Small intestine (tissue), 7 donors: ENCODE measurements around the gene ZNF567. TPM values are rescaled to one million over a fixed set of nuclear protein-coding genes. Genes with fewer than 3 reads are reported as not detected.

Experiments used
- DNase-seq, 2 donors: peaks; one replicate each; pipeline versions ENCODE4 v3.0.0 to v3.0.0-alpha.2; 2013
- FAIRE-seq: peaks from 2 replicates; lab custom pipeline; 2012; peaks lifted over from hg19 to GRCh38; lab: Jason Lieb, UNC
- H3K27ac ChIP-seq, 3 donors: one replicate each; pipeline ENCODE4 v1.5.1; 2013; ENCODE audit warnings: low read length in 2 of 3, mild to moderate bottlenecking in 2 of 3, control low read depth in 1 of 3, inconsistent platforms in 1 of 3, low read depth in 1 of 3, moderate library complexity in 1 of 3
- H3K27me3 ChIP-seq, 3 donors: one replicate each; pipeline ENCODE4 v1.6.1; 2013; ENCODE audit warnings: low read length in 3 of 3, inconsistent platforms in 1 of 3; ENCODE audit not compliant: control insufficient read depth in 3 of 3, insufficient read depth in 3 of 3
- H3K36me3 ChIP-seq, 3 donors: one replicate each; pipeline ENCODE4 v1.6.1; 2013; ENCODE audit warnings: low read length in 3 of 3, inconsistent platforms in 1 of 3, low read depth in 1 of 3, mild to moderate bottlenecking in 1 of 3, moderate library complexity in 1 of 3; ENCODE audit not compliant: control insufficient read depth in 3 of 3, insufficient read depth in 2 of 3
- H3K4me1 ChIP-seq, 3 donors: one replicate each; pipeline ENCODE4 v1.6.1; 2013; ENCODE audit warnings: low read length in 2 of 3, inconsistent platforms in 1 of 3, low read depth in 1 of 3, mild to moderate bottlenecking in 1 of 3, moderate library complexity in 1 of 3; ENCODE audit not compliant: control insufficient read depth in 3 of 3, insufficient read depth in 2 of 3
- H3K4me3 ChIP-seq, 3 donors: one replicate each; pipeline ENCODE4 v1.5.1; 2013; ENCODE audit warnings: low read length in 3 of 3, control low read depth in 1 of 3, inconsistent platforms in 1 of 3, low read depth in 1 of 3, mild to moderate bottlenecking in 1 of 3, moderate library complexity in 1 of 3
- H3K9me3 ChIP-seq, 2 donors: one replicate each; pipeline ENCODE4 v1.6.1; 2013; ENCODE audit warnings: low read depth in 1 of 2, low read length in 1 of 2; ENCODE audit not compliant: control insufficient read depth in 2 of 2, insufficient read depth in 1 of 2
- WGBS, 3 donors: extraction: QIAGEN DNeasy Blood & Tissue Kit; methylation state at CpG; one replicate each; pipeline ENCODE4 v1.1.7; 2013; 5-methylcytosine and 5-hydroxymethylcytosine counted together
- polyA plus RNA-seq, 4 donors: library from polyadenylated mRNA; stranded (reverse) in 3 of 4; unstranded in 1 of 4; fragments of 200-250 nt in 3 of 4; fragments of 120-200 nt in 1 of 4; gene quantifications; one replicate each; pipeline versions ENCODE4 v1.2.1 to v1.2.3, GENCODE V29; 2013
- donor health status: healthy with polysubstance abuse.
- donor health status: control.
- donor health status: control.
- donor health status: Bipolar disorder and iron deficiency.
- donor health status: healthy.

Gene ZNF567
- polyA plus RNA-seq, 4 donors, result 1.1 to 8.0 (median 3.9) TPM

GRCh38 chr19:36674201-36674600, 13.2 kb upstream of the ZNF567 start:
- no peak overlapping the region for H3K27ac ChIP-seq
- H3K4me3 ChIP-seq, result no peak overlapping the region
- peaks cover 2 to 48% of the 10 kb centered on the region in 2 donors for H3K9me3 ChIP-seq
- peaks cover 0 to 9% (median 5%) of the 10 kb centered on the region in 3 donors for H3K36me3 ChIP-seq
- no peaks in the 10 kb centered on the region for H3K4me1 ChIP-seq
- no peak for DNase-seq
- FAIRE-seq, result no peak
- H3K27me3 ChIP-seq, result no peaks in the 10 kb centered on the region
- 89 to 92% (median 89%) methylated on average over 2 of the region's 2 CpGs for WGBS, 3 donors

- H3K4me3 ChIP-seq, result no peak overlapping the region
- H3K27me3 ChIP-seq, result no peaks in the 10 kb centered on the region
- FAIRE-seq (no peak), DNase-seq (no peak)
- no peak overlapping the region for H3K27ac ChIP-seq
- no peaks in the 10 kb centered on the region for H3K4me1 ChIP-seq
- H3K36me3 ChIP-seq, result peaks cover 0 to 8% (median 5%) of the 10 kb centered on the region in 3 donors
- H3K9me3 ChIP-seq, result peaks cover 0 to 21% of the 10 kb centered on the region in 2 donors
Measured at GRCh38 chr19:36679455-36679854, 8.0 kb upstream of the ZNF567 start.

- Histone ChIP-seq H3K4me3 (no peak overlapping the region), H3K4me1 (peaks cover 0 to 4% (median 0%) of the 10 kb centered on the region in 3 donors), H3K36me3 (peaks cover 2 to 9% (median 7%) of the 10 kb centered on the region in 3 donors), H3K9me3 (peaks cover 0 to 4% of the 10 kb centered on the region in 2 donors), H3K27ac (no peak overlapping the region), H3K27me3 (no peaks in the 10 kb centered on the region)
- 91 to 98% (median 95%) methylated on average over 2 of the region's 2 CpGs for WGBS, 3 donors
- FAIRE-seq (no peak), DNase-seq (no peak)
Measured at GRCh38 chr19:36685835-36686234, 1.6 kb upstream of the ZNF567 start.

- H3K27ac ChIP-seq, result peak overlapping the region; percentile 53 to 85 (median 70)
- FAIRE-seq (no peak), DNase-seq (peak; percentile 3 to 40)
- no peaks in the 10 kb centered on the region for H3K27me3 ChIP-seq
- peaks cover 0 to 4% (median 0%) of the 10 kb centered on the region in 3 donors for H3K4me1 ChIP-seq
- H3K36me3 ChIP-seq, result peaks cover 3 to 14% (median 11%) of the 10 kb centered on the region in 3 donors
- 12 to 16% (median 12%) methylated on average over 20 of the region's 20 CpGs for WGBS, 3 donors
- peak overlapping the region; percentile 63 to 85 (median 65) for H3K4me3 ChIP-seq
- peaks cover 0 to 10% of the 10 kb centered on the region in 2 donors for H3K9me3 ChIP-seq
Measured at GRCh38 chr19:36686365-36687213, 823 bp upstream of the ZNF567 start.

- 6 to 9% (median 8%) methylated on average over 9 of the region's 9 CpGs for WGBS, 3 donors
- H3K27me3 ChIP-seq, result no peaks in the 10 kb centered on the region
Measured at GRCh38 chr19:36688058-36688457, 646 bp downstream of the ZNF567 start.

GRCh38 chr19:36707134-36707533, 19.7 kb downstream of the ZNF567 start:
- no peak for FAIRE-seq
- Histone ChIP-seq H3K4me1 (no peaks in the 10 kb centered on the region), H3K4me3 (no peak overlapping the region), H3K36me3 (peaks cover 7 to 18% (median 12%) of the 10 kb centered on the region in 3 donors), H3K9me3 (peaks cover 7 to 45% of the 10 kb centered on the region in 2 donors), H3K27me3 (no peaks in the 10 kb centered on the region), H3K27ac (no peak overlapping the region)
- no peak for DNase-seq
- WGBS, 3 donors, result 81 to 93% (median 86%) methylated on average over 2 of the region's 2 CpGs

More at GRCh38 chr19:36688058-36688457, 646 bp downstream of the ZNF567 start:
- Histone ChIP-seq H3K9me3 (peaks cover 0 to 19% of the 10 kb centered on the region in 2 donors), H3K36me3 (peaks cover 10 to 24% (median 22%) of the 10 kb centered on the region in 3 donors), H3K4me1 (peaks cover 0 to 4% (median 0%) of the 10 kb centered on the region in 3 donors), H3K27ac (peak overlapping the region in 1 of 3 donors; percentile 85), H3K4me3 (peak overlapping the region; percentile 63 to 85 (median 65))
- DNase-seq (no peak), FAIRE-seq (no peak)

- H3K27ac ChIP-seq, result no peak overlapping the region
- H3K9me3 ChIP-seq, result peaks cover 7 to 60% of the 10 kb centered on the region in 2 donors
- peaks cover 25 to 32% (median 30%) of the 10 kb centered on the region in 3 donors for H3K36me3 ChIP-seq
- no peak overlapping the region for H3K4me3 ChIP-seq
- no peaks in the 10 kb centered on the region for H3K27me3 ChIP-seq
- FAIRE-seq (no peak), DNase-seq (no peak)
- no peaks in the 10 kb centered on the region for H3K4me1 ChIP-seq
- 88 to 97% (median 92%) methylated on average over 2 of the region's 2 CpGs for WGBS, 3 donors
Measured at GRCh38 chr19:36709423-36709822, 22.0 kb downstream of the ZNF567 start.

- Histone ChIP-seq H3K27me3 (no peaks in the 10 kb centered on the region), H3K9me3 (peaks cover 2 to 49% of the 10 kb centered on the region in 2 donors), H3K27ac (no peak overlapping the region), H3K36me3 (peaks cover 8 to 25% (median 11%) of the 10 kb centered on the region in 3 donors), H3K4me3 (no peak overlapping the region), H3K4me1 (no peaks in the 10 kb centered on the region)
- FAIRE-seq (no peak), DNase-seq (no peak)
- 96 to 99% (median 98%) methylated on average over 10 of the region's 10 CpGs for WGBS, 3 donors
Measured at GRCh38 chr19:36719687-36720556, 32.5 kb downstream of the ZNF567 start.
